IPS-18c (cell line): ENCODE data around the gene ZNF423.

Experiments
- H3K4me3 ChIP-seq: 2 replicates; pipeline ENCODE4 v1.7.0; 2013; ENCODE audit warnings: low read depth, mild to moderate bottlenecking, low read length, moderate library complexity; ENCODE audit not compliant: insufficient read depth
- H3K9me3 ChIP-seq: one replicate; pipeline ENCODE4 v1.6.1; 2013; ENCODE audit warnings: mild to moderate bottlenecking, low read length, moderate library complexity; ENCODE audit not compliant: control insufficient read depth, insufficient read depth

Gene ZNF423

DNA sequence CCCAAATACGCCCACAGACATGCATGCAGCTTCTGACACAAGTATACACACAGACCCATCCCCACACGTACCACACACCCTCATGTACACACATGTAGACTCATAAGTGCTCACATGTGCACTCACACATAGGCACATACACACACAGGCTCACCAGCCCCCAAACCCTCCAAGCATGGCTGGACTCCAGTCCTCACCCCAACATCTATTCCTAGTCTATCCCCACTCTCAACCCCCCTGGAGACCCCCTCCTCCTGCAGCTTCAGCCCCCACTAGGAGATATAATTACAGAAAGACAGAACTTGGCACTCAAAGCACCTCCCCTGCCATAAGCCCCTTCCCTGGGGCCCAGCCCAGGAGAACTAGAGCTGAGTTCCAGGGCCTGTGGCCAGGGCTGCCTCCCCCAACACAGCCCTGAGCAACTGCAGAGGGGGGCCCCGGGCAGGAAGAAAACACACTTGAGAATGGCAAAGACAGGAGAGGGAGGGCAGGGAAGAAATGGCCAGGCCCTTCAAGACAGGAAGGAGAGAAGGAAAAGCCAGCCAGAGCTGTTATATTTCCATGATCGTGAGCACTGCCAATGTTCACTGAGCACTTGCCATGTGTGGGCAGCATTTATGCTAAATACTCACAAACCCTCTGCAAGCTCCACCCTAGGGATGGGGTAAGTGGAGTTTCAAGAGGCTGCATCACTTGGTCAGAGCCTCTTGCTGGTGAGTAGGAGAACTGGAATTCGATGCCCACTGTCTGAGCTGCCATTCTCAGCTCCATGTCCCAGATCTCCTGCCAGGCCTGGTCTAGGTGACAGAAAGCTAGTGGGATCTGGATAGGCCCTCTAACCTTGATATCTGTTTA is 224.5 kb downstream of the ZNF423 start:
- H3K9me3 ChIP-seq = peaks cover 2% of the 10 kb centered on the region
- no peak overlapping the region for H3K4me3 ChIP-seq

DNA sequence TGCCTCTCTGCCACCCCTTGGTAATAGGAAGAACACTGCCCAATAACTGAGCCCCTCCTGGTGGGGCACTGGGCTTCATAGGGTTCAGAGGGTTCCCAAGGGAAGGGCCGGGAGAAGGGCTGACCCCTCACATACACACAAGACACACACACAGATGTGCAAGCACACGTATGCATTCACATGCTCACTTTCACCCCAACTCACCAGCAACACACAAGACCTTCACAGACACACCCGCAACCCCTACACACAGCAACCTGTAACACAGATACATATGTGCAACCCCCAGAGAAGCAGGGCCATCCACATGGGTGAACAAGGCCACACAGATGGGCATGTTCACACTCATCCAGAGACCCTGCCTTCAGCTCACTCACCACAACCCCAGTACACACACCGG is 225.1 kb downstream of the ZNF423 start:
- Histone ChIP-seq H3K9me3 (peaks cover 2% of the 10 kb centered on the region), H3K4me3 (no peak overlapping the region)

DNA sequence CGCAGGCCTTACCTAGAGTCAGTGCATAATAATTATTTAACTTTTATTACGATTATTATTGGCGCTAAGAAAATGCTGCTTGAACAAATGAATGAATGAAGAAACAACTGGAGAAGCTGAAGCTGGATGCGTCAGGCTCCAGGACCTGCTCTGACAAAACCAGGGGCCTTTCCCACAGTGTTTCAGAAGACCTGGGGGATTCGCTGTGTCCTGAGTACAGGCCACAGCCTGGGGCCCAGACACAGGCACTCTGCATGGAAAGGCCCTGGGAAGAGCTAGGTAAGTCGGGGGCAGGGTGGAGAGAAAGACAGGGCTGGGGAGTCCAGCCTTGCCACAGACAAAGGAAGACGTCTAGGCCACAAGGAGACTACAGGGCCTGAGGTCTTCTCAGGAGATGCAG is 226.1 kb downstream of the ZNF423 start:
- no peak overlapping the region for H3K4me3 ChIP-seq
- H3K9me3 ChIP-seq = peaks cover 2% of the 10 kb centered on the region

DNA sequence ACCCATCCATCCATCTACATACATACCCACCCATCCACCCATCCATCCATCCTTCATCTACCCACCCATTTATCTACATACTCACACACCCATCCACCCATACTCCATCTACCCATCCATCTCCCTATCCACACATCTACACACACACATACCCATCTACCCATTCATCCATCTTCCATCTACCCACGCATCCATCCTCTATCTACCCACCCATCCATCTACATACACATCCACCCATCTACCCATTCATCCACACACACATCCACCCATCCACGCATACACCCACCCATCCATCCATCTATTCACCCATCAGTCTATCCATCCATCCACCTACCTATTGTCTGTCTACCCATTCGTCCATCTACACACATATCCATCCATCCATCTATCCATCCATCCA is 227.8 kb downstream of the ZNF423 start:
- no peak overlapping the region for H3K4me3 ChIP-seq
- H3K9me3 ChIP-seq = peaks cover 2% of the 10 kb centered on the region

DNA sequence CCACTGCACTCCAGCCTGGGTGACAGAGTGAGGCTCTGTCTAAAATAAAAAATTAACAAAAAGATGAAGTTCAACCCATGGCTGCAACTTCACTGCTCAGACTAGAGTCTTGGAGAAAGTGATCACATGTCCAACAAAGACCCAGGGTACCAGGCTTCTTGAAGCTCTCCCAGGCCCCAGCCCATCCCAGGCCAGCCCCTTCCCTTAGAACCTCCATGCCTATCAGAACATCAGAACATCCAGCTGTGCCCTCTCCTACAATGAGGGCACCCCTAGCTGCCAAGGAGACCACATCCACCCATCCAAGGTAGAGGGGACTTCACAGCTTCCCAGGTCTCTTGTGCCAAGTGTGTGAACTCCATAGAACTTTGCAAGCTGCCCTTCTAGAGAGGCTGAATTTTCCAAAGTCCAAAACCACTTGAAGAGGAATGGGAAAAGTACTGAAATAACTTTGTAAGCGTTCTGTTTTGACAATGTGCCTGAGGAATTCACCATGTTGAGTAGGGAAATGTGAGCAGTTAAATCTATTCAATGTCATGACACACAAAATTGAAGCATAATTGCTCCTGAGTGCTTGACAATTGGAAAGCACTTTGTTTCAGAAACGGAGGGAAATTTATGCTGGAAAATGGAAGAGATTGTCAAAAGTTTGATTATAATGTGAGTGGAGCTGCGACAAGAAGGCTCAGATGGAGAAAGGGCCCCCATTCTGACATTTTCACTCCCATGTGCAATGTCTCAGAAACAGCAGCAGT is 230.4 kb downstream of the ZNF423 start:
- H3K4me3 ChIP-seq = no peak overlapping the region
- H3K9me3 ChIP-seq = peaks cover 2% of the 10 kb centered on the region

DNA sequence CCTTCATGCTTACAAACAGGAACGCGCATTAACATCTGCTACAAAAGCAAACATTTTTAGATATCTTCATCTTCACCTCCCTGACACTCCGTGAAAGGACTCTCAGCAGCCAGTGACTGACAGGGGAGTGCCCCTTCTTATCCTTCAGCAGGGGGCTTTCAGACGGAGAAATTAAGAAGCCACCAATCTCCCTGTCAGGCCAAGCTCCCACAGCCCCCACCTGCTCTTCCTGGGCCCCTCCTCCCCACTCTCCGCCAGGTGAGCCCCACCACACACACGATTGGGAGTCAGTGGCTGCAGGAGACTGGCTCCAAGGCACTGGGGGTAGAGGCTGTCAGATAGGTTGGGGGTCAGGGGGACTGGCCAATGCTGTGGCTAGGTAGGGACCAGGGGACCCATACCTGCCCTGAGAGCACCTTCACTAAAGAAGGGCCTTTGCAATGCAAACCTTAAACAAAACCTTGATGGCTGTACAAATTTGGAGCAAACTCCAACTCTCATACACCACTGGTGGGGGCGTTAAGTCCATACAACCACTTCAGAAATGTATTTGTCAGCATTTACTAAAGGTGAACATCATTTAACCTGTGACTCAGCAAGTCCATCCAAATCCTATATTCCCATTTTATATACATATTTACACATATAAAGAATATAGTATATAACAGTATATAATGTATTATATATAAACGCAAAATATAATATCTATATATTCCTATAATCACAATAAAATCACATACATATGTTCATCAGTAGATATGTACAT is 232.2 kb downstream of the ZNF423 start:
- no peaks in the 10 kb centered on the region for H3K9me3 ChIP-seq
- no peak overlapping the region for H3K4me3 ChIP-seq

DNA sequence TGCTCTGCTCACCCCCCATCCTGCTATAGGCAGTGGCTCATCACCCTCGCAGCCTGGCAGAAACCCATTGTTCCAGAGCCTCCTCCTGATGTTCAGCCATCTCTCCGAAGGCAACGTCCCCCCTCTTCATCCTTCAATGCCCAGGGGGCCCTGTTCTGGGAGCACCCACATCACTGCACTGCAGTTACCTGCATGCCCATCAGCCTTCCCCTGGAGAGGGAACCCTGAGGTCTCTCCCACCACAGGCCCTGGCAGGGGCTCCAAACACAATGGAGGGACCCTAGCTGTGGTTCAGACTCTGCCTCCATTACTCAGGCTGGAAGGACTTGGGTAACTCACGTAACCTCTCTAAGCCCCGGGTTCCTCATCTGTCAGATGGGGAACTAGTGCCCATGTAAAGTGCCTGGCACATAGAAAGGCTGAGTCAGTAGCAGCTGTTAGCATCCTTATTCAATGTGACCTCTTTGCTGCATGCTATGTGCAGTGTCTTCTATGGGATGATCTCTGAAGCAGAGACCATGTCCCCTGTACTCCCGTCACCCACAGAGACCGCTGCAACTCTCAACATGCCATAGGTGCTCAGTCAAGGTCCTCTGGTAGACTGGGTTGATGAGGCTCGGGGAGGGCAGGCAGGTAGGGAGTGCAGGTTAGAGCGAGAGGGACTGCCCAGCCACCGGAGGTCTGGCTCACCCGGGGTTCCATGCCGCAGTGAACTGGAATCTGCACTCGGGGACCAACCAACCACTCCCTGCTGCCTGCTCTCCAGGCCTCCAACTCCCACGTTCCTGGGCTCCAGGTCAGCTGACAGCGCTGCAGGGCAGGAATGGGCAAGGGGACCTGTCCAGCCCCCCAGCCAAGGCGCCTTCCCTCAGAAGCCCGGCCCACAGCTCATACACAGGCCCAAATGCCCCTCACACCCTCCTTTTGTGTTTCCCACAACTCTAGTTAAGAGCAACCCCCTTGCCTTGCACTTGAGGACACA is 233.2 kb downstream of the ZNF423 start:
- H3K9me3 ChIP-seq = no peaks in the 10 kb centered on the region
- H3K4me3 ChIP-seq = no peak overlapping the region

DNA sequence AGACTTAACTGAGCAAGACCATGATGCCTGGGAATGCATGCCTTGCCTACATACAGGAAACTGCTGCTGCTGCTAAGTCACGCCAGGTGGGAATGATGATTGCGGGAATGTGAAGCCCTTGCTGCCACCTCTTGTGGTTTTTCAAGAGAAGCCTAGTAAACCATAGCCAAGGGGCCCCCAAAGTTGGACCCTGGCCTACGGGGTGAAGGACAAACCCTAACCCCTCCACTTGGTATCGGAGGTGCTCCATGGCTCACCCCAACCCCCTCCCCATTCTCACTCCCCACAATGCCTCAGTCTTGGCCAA is 233.9 kb downstream of the ZNF423 start:
- no peaks in the 10 kb centered on the region for H3K9me3 ChIP-seq
- no peak overlapping the region for H3K4me3 ChIP-seq

DNA sequence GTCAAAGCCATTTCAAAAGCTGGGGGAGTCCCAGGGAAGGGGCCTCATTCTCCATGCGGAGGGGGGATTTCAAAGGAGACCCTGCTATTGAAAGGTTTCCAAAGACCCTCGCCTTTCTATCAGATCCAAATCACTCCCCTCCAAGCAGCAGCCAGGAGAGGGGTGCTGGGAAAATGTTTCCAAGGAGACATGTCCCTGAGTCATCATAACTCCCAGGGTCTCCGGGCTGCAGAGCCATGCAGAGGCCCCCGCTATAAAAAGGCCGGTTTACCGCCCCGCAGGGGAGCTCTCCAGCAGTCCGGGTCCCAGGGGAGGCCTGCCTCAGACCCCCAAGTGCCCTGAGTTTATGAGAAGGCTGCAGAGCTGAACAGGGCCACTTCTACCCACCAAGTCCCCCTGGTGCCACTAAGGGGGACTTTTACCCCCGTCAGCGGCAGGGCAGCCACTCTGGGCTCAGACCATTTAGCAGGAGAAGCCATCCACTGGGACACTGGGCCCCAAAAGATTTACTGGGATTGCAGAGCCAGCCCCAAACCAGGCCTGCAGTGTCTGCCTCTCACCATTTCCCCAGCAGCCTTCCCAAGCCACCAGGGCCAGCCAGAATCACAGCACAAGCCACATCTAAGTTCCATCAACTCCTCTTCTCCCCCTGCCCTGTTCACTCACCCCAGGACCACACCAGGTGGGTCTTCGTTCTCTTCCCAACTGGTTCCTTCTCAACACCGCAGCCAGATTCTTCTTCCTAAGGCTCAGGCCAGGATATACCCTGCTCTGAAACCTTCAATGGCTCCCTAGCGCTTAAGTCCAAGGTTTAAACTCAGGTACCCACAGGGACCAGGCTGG is 234.4 kb downstream of the ZNF423 start:
- H3K9me3 ChIP-seq = no peaks in the 10 kb centered on the region
- H3K4me3 ChIP-seq = no peak overlapping the region

DNA sequence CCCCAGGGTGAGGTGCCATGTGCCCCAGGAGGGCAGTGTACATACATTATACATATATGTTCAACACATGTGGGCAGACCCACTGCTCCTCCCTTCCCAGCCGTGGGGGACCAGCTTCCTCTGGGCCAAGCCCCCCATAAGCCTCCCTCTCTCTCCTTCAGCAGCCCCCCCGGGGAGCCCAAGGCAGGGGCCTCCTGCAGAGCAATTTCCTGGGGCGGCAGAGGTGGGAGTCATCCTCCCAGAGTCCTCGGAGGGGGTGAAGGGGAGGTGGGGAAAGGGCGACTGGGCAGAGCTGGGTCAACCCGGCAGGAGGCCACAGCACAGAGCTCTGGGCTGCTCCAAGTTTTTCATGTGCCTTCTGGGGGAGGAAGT is 235.1 kb downstream of the ZNF423 start:
- Histone ChIP-seq H3K4me3 (no peak overlapping the region), H3K9me3 (no peaks in the 10 kb centered on the region)

DNA sequence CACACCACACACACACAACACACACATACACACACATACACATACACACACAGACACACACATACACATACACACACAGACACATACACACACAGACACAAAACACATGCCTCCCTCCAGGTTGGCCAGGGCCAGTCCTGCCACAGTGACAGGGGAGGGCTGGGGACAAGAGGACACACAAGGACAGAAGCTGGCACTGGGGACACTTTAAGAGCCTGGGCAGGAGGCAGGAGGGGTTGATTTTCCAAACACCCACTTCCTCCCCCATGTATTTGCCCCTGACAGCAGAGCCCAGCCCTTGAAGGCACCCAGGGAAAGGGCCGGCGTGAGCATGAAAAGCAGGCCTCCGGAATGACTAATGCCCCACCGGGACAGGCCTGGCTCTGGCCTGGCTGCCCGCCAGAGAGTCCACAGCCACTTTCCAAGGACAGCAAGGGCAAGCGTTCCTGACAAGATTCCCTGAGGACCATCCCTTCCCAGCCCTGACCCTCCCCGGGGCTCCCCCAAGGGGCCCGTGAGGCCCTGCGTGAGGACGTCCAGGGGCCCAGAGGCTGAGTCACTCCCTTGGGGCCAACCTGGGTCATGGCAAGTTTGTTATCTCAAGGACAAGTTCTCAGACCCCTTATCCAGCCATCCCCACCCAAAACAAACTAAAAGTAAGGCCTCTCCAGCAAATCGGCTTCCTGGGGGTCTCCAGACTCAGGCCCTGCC is 235.6 kb downstream of the ZNF423 start:
- H3K4me3 ChIP-seq = no peak overlapping the region
- no peaks in the 10 kb centered on the region for H3K9me3 ChIP-seq

DNA sequence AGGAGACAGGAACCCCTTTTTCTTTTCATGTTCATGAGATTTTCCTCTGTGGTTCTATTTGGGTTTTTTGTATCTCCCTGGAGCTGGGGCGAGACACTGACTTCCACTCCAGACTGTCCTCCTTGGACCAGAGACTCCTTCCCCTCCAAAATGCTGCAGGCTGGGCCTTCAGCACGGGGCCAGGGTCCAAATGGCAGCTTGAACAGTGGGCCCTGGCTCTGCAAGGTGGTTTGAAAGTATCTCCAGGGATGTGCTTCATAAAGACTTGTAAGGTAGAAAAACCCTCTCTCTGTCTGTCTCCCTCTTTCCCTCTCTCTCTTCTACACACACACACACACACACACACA is 236.1 kb downstream of the ZNF423 start:
- Histone ChIP-seq H3K9me3 (no peaks in the 10 kb centered on the region), H3K4me3 (no peak overlapping the region)

DNA sequence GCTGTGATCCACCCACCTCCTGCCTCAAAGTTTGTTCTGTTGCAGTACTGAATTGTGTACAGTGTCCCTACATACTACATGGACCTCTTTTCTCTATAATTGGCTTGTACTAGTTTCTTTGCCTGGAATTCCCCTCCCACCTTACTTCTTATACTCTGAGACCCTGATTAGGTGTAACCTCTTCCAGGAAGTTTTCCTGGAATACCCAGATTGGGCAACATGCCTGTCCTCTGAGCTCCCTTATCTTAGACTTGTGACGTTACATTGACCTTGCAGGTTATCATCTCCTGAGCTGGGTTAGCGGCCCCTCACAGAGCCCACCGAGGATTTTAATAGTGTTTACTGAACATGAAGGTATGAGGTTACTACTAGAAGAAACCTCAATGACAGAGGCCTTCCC is 237.0 kb downstream of the ZNF423 start:
- no peak overlapping the region for H3K4me3 ChIP-seq
- H3K9me3 ChIP-seq = no peaks in the 10 kb centered on the region

DNA sequence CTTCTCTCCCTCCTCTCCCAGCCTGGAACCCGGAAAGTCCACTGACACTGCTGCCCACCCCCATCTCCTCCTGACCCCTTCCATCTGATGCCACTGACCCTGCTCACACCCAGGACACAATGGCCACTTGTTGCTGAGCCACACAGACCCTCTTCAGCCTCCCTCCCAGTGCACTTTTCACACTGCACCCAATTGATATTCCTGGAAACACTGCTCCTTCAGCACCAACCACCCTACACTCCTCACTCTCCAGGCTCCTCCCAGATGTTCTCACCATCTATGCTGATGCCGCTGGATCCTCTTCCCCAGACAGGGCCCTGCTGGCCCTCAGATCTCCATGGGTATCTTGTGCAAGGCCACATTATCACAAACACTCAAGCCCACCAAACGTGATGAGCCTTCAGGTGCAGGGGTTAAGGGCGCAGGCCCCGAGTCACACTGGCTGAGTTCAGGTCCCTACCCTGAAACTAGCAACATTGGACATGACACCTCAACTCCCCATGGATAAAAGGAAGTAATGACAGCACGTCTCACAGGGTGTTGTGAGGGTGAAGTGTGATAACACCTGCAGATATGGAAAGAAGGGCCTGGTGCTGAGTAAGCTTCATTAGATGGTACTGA is 238.1 kb downstream of the ZNF423 start:
- no peak overlapping the region for H3K4me3 ChIP-seq
- H3K9me3 ChIP-seq = no peaks in the 10 kb centered on the region

DNA sequence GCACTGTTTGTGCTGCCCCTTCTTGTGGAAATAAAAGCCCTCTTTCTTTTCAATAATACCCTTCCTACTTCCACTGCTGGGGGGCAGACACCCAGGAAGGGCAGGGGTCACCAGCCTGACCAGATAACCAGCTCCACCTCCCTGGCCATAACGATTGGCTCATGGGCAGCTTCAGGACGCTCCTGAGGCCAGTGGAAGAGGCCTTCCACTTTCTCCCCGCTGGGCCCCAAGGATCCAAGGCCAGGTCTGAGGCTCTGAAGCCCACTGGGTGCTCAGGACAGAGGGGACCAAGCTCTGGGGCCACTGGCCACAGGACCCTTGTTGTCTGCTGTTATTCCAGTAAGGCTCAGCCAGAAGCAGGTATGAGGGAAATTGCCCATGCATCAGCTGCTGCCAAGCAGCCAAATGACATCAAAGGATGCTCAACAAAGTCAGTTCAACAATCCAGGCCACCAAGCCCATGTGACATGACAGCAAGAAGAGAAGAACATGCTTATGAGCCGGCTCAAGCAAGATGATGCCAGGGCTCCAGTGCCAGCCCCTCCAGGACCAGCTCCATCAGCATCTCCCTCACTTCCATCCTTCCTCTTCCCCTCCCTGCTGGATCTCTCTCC is 238.8 kb downstream of the ZNF423 start:
- Histone ChIP-seq H3K4me3 (no peak overlapping the region), H3K9me3 (no peaks in the 10 kb centered on the region)
